Endometrial microvascular endothelial cells (primary cell): Measurements from ENCODE around the gene BHLHA9. TPM values are rescaled to one million over a fixed set of nuclear protein-coding genes. Genes with fewer than 3 reads are reported as not detected.
"Not testable (repeated sequence)": the region's sequence is repeated elsewhere in the genome, so short reads cannot be mapped to it uniquely, and the experiment has no call there.

ENCODE experiments used
- in situ Hi-C: cut with HindIII; loops from 2 replicates; pipeline ENCODE4 v1.10.0; 2017; ENCODE audit warnings: low sequenced_read_pairs, low pct_unique_long_range_greater_than_20kb; ENCODE audit errors: inconsistent ontology term
- total RNA-seq: library from RNA; depleted of rRNA; stranded (reverse); fragments of >200 nt; gene quantifications from one replicate; pipeline ENCODE4 v1.2.3, GENCODE V29; 2015; ENCODE audit errors: inconsistent ontology term

Gene BHLHA9
- total RNA-seq, 1 donor from 2014 or later: not detected

GRCh38 chr17:1290676-1291075, 20.4 kb downstream of the BHLHA9 start:
- in situ Hi-C loops: no loop called here

- in situ Hi-C loops: no loop called here
These were observed 24.0 kb downstream of the BHLHA9 start for GRCh38 chr17:1294157-1294717.

- in situ Hi-C loops: no loop called here
These were observed 28.4 kb downstream of the BHLHA9 start for GRCh38 chr17:1298606-1299005.

GRCh38 chr17:1299552-1300370, 29.5 kb downstream of the BHLHA9 start:
- in situ Hi-C loops: no loop called here

GRCh38 chr17:1300371-1300905, 30.2 kb downstream of the BHLHA9 start:
- in situ Hi-C loops: no loop called here

- in situ Hi-C loops: no loop called here
These were observed 31.3 kb downstream of the BHLHA9 start for GRCh38 chr17:1301546-1301945.

- in situ Hi-C loops: no loop called here
These were observed 32.5 kb downstream of the BHLHA9 start for GRCh38 chr17:1302761-1303160.

- in situ Hi-C loops: no loop called here
These were observed 34.3 kb downstream of the BHLHA9 start for GRCh38 chr17:1304522-1304921.

GRCh38 chr17:1304962-1305563, 34.8 kb downstream of the BHLHA9 start:
- in situ Hi-C loops: no loop called here

GRCh38 chr17:1307829-1308228, 37.6 kb downstream of the BHLHA9 start:
- in situ Hi-C loops: not testable (repeated sequence)

- in situ Hi-C loops: no loop called here
These were observed 42.1 kb downstream of the BHLHA9 start for GRCh38 chr17:1312261-1312870.

- in situ Hi-C loops: no loop called here
These were observed 43.2 kb downstream of the BHLHA9 start for GRCh38 chr17:1313270-1314005.

- in situ Hi-C loops: no loop called here
These were observed 45.2 kb downstream of the BHLHA9 start for GRCh38 chr17:1315409-1315808.

GRCh38 chr17:1315891-1316403, 45.7 kb downstream of the BHLHA9 start:
- in situ Hi-C loops: no loop called here

Other genes starting within 250 kb of the BHLHA9 start
- gene ABR, start 90.5 kb upstream of the BHLHA9 start, total RNA-seq: 63.0 TPM
- gene TRARG1, start 9.2 kb downstream of the BHLHA9 start, total RNA-seq: not detected
- 1,054 TPM for gene YWHAE, start 129.8 kb downstream of the BHLHA9 start, total RNA-seq
- 96.0 TPM for gene CRK, start 185.8 kb downstream of the BHLHA9 start, total RNA-seq
- 167 TPM for gene MYO1C, start 222.2 kb downstream of the BHLHA9 start, total RNA-seq
- gene INPP5K, start 246.2 kb downstream of the BHLHA9 start, total RNA-seq: 71.6 TPM